Lower leg skin (tissue), 3 donors: ENCODE measurements around the gene NCBP3.

Experiments used
- CTCF ChIP-seq, 3 donors: fragments of 450-650 bp; IDR thresholded peaks; one replicate each; pipeline ENCODE4 v1.5.1; 2016; ENCODE audit warnings: antibody characterized with exemption in 3 of 3, mild to moderate bottlenecking in 3 of 3, moderate library complexity in 2 of 3
- POLR2A ChIP-seq, 2 donors: fragments of 450-650 bp; IDR thresholded peaks; one replicate each; pipeline ENCODE4 v1.6.1; 2016 to 2017; ENCODE audit warnings: antibody characterized with exemption in 2 of 2, mild to moderate bottlenecking in 1 of 2, moderate library complexity in 1 of 2

GRCh38 chr17:3828852-3829232 lies 17.2 kb downstream of the NCBP3 start:
- TF ChIP-seq CTCF (IDR thresholded peaks at IDR 0.05), result no peak
- TF ChIP-seq POLR2A (IDR thresholded peaks at IDR 0.05), result no peak
